ENCODE data around the gene PSMD8.

Gene PSMD8

DNA sequence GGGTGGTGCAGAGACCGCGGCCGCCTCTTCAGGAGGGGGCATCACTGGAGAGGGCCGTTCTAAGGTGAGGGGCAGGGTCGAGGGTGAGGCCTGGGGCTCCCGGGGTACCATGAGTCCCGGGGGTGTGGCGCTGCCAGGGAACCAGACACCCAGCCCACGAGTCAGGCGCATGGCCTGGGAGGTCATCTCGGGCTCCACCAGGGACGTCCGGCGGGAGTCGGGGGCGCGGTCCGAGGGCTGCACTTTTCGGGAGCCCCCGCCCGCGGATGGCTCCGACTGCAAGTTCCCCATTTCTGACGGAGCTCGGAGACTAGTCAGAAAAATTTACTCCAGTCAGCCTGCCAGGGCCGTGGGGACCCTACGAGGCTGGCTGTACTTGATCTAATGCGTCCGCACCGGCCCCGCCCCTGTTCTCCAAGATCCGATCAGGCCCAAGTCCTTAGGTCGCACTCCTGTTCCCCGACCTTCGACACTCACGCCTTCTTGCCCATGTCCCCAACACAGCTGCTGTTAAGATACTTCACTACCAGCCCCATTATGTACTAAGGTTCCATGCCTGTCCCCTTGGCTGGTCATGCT is 12.7 kb downstream of the PSMD8 start:
- no peaks in the 10 kb centered on the region for H3K9me3 ChIP-seq (ENCODE audit: control insufficient read depth, low read length)
- no peak overlapping the region for H3K27ac ChIP-seq (ENCODE audit: insufficient read depth, low read depth, low read length, poor library complexity, severe bottlenecking)
- H3K36me3 ChIP-seq (ENCODE audit: control insufficient read depth, insufficient read depth, low read length) = peaks cover 4% of the 10 kb centered on the region
- peaks cover 43% of the 10 kb centered on the region for H3K27me3 ChIP-seq (ENCODE audit: control insufficient read depth, insufficient read depth, low read length, poor library complexity, severe bottlenecking)
- peak overlapping the region; percentile 70 for H3K4me3 ChIP-seq (ENCODE audit: insufficient read depth, low read depth, low read length)
- peaks cover 2% of the 10 kb centered on the region for H3K4me1 ChIP-seq (ENCODE audit: control insufficient read depth, insufficient read depth, low read length)
- WGBS, 2 experiments = 45% methylated on average over 36 of the region's 36 CpGs

DNA sequence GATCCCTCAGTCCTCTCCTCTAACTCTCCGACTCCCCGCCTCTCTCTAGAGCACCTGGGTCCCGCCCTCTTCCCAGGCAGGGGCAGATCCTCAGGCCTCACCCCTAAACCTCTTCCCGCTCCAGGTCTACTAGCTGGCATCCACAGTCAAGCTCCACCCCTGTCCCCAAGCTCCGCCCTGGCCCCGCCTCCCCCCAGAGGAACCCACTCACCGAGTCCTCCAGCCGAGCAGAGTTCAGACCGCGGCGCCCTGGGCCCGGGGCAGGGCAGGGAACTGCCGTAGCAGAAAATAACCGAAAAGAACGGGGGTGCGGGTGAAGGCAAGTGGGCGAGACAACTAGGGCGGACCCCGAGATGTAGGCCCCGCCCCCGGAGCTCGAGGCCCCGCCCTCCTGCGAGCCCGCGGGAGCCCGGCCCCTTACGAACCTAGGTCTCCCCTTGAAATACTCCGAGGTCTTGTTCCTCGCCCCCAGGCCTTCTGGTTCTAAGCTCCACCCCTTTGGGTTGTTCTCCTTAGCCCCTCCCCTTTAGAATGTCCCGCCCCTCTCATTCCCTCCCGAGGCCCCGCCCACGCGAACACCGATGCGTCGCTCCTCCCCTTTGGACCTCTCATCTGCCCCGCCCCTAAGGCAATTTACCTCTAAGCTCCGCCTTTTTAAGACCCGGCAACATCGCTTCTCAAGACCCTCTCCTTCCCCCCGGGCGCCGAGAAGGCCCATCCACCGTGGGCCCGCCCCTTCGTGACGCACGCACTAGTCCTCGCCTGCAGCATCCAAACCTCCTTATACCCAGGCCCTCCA is 13.4 kb downstream of the PSMD8 start, which contains the start of gene GGN:
TSS of gene GGN (minus strand) at position 485 of the 799 bp plus-strand sequence. CDS start 773 bp downstream, outside the sequence.
- peak within 1 kb of the TSS; percentile 68 for H3K27ac ChIP-seq (ENCODE audit: insufficient read depth, low read depth, low read length, poor library complexity, severe bottlenecking)
- H3K36me3 ChIP-seq (ENCODE audit: control insufficient read depth, insufficient read depth, low read length) = no peaks in the 10 kb centered on the region
- H3K4me3 ChIP-seq (ENCODE audit: insufficient read depth, low read depth, low read length) = peak within 1 kb of the TSS; percentile 70
- WGBS, 2 experiments = 1% methylated on average over 51 of the region's 51 CpGs
- H3K9me3 ChIP-seq (ENCODE audit: control insufficient read depth, low read length) = no peaks in the 10 kb centered on the region
- peaks cover 2% of the 10 kb centered on the region for H3K4me1 ChIP-seq (ENCODE audit: control insufficient read depth, insufficient read depth, low read length)
- H3K27me3 ChIP-seq (ENCODE audit: control insufficient read depth, insufficient read depth, low read length, poor library complexity, severe bottlenecking) = peaks cover 43% of the 10 kb centered on the region

DNA sequence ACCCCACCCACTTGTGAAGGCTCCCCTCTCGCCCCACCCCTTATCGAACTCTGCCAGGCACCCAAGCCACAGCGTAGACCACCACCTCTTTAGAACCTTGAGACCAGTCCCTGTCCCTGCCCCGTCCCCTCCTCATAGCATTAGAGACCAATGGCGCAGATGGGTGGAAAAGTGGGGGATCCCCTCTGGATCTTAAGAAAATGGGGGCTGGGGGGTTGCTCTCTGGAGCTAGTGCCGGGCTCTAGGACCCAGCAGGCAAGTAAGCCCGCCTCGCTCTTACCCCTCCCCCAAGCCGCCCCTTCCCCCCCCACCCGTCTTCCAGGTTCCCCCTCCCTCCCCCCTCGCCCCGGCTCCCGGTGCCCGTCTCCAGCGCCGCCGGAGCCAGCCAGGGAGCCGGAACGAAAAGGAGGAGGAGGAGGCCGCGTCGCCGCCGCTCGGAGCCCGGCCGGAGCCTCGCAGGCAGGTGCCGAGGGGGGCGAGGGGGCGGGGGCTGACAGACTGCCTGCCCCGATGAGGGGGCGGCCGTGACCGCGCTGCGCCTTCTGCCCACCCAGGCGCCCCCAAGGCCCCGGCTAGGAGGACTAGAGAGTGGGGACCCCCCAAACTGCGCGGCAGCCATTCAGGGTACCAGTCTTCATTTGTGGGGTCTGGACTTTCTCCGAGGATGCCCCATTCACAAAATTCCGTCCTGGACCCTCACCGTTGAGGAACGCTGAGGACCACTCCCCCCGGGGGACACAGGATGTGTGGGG is 14.2 kb downstream of the PSMD8 start, which contains the start of gene SPRED3:
TSS of gene SPRED3 (plus strand) at position 349 of the 752 bp plus-strand sequence. CDS start 1,606 bp downstream, outside the sequence.
- peaks cover 2% of the 10 kb centered on the region for H3K4me1 ChIP-seq (ENCODE audit: control insufficient read depth, insufficient read depth, low read length)
- peak within 1 kb of the TSS; percentile 70 for H3K4me3 ChIP-seq (ENCODE audit: insufficient read depth, low read depth, low read length)
- no peaks in the 10 kb centered on the region for H3K9me3 ChIP-seq (ENCODE audit: control insufficient read depth, low read length)
- WGBS, 2 experiments = 1% methylated on average over 42 of the region's 46 CpGs
- H3K36me3 ChIP-seq (ENCODE audit: control insufficient read depth, insufficient read depth, low read length) = no peaks in the 10 kb centered on the region
- peak within 1 kb of the TSS; percentile 68 for H3K27ac ChIP-seq (ENCODE audit: insufficient read depth, low read depth, low read length, poor library complexity, severe bottlenecking)
- peaks cover 43% of the 10 kb centered on the region for H3K27me3 ChIP-seq (ENCODE audit: control insufficient read depth, insufficient read depth, low read length, poor library complexity, severe bottlenecking)

DNA sequence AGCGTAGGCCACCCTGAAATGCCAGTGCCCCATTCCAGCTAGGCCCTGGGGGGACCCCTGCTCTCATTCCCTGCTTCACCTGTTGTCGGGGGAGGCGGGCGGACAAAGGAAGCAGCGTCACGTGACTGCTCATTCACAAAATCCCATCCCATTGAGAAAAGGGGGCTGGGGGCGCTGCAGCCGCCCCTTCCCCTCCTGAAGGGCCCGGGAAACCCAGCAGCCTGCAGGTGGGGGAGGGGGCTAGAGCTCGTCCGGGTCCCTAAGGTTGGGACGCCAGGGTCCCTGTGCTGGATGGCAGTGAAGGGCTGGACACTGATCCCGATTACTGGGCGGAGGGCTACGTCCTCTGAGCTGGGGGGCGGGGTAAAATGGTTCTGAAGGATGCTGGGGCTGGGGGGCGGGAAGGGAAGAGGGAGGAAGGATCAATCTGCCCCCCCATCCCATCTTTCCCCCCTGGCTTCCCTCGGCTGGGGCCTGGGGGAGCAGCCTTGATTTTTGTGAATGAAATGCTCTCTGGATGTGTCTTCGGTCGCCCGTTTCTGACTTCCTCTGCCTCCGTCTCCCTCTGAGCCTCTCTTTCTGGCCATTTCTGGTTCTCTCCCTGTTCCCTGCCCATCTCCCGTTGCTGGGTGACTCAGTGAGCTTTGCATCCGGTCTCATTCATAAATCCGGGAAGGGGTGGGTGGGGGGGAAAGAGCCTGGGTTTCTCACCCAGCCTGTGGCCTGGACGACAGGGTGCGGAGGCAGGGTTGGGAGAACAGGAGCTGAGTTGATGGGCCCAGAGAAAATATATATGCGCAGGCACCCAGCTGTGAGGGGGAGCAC is 14.9 kb downstream of the PSMD8 start:
- H3K27me3 ChIP-seq (ENCODE audit: control insufficient read depth, insufficient read depth, low read length, poor library complexity, severe bottlenecking) = peaks cover 43% of the 10 kb centered on the region
- no peaks in the 10 kb centered on the region for H3K36me3 ChIP-seq (ENCODE audit: control insufficient read depth, insufficient read depth, low read length)
- H3K4me1 ChIP-seq (ENCODE audit: control insufficient read depth, insufficient read depth, low read length) = peaks cover 2% of the 10 kb centered on the region
- WGBS, 2 experiments = 2% methylated on average over 27 to 28 of the region's 28 CpGs
- peak overlapping the region; percentile 70 for H3K4me3 ChIP-seq (ENCODE audit: insufficient read depth, low read depth, low read length)
- no peaks in the 10 kb centered on the region for H3K9me3 ChIP-seq (ENCODE audit: control insufficient read depth, low read length)
- H3K27ac ChIP-seq (ENCODE audit: insufficient read depth, low read depth, low read length, poor library complexity, severe bottlenecking) = no peak overlapping the region

DNA sequence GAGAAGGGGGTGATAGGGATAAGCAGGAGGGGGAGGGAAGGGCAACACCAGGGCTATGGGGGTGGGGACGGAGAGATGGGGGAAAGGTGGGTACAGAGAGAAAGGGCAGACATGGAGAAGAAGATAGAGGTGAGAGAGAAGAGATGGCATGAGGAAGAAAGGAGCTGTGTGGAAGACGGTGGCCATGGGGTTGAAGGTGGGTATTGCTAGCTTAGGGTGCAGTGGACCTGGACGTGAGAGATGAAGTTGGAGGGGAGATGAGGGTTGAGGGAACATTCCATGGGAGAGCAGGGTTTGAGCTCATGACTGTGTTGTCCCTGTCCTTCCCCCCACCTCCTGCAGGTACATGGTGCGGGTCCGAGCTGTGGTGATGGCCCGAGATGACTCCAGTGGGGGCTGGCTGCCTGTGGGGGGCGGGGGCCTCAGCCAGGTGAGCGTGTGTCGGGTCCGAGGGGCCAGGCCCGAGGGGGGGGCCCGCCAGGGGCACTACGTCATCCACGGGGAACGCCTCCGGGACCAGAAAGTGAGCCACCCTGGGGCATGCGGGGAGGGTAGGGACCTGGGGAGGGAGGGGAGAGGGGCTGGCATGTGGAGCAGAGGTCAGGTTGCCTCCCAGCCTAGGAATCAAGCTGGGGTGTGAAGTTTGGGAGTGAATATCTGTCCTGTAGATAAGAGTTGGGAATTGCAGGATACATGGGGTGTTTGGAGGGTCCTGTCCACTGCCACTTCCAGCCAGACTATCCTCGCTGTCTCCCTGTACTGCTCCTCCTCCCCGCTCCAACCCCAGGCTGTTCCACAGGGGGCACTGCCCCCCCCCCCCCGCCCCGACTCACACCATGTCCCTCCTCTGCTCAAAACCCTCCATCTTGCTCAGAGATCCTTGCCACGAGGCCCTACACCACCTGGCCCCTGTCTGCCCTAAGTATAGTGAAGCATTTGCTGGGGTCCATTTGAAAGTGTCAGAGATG is 15.9 kb downstream of the PSMD8 start:
- Histone ChIP-seq H3K9me3 (ENCODE audit: control insufficient read depth, low read length) (no peaks in the 10 kb centered on the region), H3K4me3 (ENCODE audit: insufficient read depth, low read depth, low read length) (no peak overlapping the region), H3K4me1 (ENCODE audit: control insufficient read depth, insufficient read depth, low read length) (peaks cover 2% of the 10 kb centered on the region), H3K27ac (ENCODE audit: insufficient read depth, low read depth, low read length, poor library complexity, severe bottlenecking) (no peak overlapping the region), H3K36me3 (ENCODE audit: control insufficient read depth, insufficient read depth, low read length) (no peaks in the 10 kb centered on the region), H3K27me3 (ENCODE audit: control insufficient read depth, insufficient read depth, low read length, poor library complexity, severe bottlenecking) (peaks cover 50% of the 10 kb centered on the region)
- 46 to 50% methylated on average over 20 of the region's 22 CpGs for WGBS, 2 experiments

DNA sequence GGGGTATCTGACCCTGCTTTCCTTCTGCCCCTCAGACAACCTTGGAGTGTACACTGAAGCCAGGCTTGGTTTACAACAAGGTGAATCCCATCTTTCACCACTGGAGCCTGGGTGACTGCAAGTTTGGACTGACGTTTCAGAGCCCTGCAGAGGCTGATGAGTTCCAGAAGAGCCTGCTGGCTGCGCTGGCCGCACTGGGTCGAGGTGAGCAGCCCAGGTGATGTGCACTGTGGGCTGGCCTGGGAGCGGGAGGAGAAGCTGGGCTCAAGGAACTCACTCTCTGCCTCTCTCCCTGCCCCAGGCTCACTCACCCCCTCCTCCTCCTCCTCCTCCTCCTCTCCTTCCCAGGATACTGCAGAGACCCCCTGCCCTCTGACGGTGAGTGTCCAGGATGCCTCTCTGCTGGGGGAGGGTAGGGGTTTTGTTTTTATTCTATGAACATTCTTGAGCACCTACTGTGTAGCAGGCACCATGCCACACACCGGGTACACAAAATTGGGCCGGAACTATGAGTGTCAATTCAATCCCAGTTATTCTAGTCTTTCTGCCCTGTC is 17.6 kb downstream of the PSMD8 start:
- Histone ChIP-seq H3K9me3 (ENCODE audit: control insufficient read depth, low read length) (no peaks in the 10 kb centered on the region), H3K4me3 (ENCODE audit: insufficient read depth, low read depth, low read length) (no peak overlapping the region), H3K27ac (ENCODE audit: insufficient read depth, low read depth, low read length, poor library complexity, severe bottlenecking) (no peak overlapping the region), H3K36me3 (ENCODE audit: control insufficient read depth, insufficient read depth, low read length) (no peaks in the 10 kb centered on the region), H3K27me3 (ENCODE audit: control insufficient read depth, insufficient read depth, low read length, poor library complexity, severe bottlenecking) (peaks cover 49% of the 10 kb centered on the region), H3K4me1 (ENCODE audit: control insufficient read depth, insufficient read depth, low read length) (peaks cover 2% of the 10 kb centered on the region)
- 55 to 63% methylated on average over 7 to 8 of the region's 8 CpGs for WGBS, 2 experiments

DNA sequence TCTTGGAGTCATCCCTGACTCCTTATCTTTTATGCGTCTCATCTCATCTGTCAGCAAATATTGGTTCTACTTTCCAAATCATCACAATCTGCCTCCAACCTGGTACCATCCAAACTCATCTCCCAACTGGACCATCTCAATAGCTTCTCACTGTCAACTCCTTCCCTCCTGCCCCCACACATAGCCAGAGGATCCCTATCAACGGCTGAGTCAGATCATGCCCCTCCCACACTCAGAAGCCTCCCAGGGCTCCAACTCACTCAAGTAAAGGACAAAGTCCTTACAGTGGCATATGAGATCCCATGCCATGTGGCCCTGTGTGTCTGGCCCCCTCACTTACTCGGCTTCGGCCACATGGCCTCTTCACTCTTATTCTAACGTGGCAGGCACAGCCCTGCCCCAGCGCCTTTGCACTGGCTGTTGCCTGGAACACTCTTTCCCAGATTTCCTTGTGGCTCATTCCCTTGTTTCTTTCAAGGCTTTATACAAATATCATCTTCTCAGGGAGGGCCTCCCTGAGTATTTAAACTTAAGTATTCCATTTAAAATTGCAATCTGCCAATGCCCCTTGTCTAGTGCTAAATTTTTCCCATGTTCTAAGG is 18.4 kb downstream of the PSMD8 start:
- Histone ChIP-seq H3K27me3 (ENCODE audit: control insufficient read depth, insufficient read depth, low read length, poor library complexity, severe bottlenecking) (peaks cover 50% of the 10 kb centered on the region), H3K4me1 (ENCODE audit: control insufficient read depth, insufficient read depth, low read length) (peaks cover 2% of the 10 kb centered on the region), H3K27ac (ENCODE audit: insufficient read depth, low read depth, low read length, poor library complexity, severe bottlenecking) (no peak overlapping the region), H3K9me3 (ENCODE audit: control insufficient read depth, low read length) (no peaks in the 10 kb centered on the region), H3K36me3 (ENCODE audit: control insufficient read depth, insufficient read depth, low read length) (no peaks in the 10 kb centered on the region), H3K4me3 (ENCODE audit: insufficient read depth, low read depth, low read length) (no peak overlapping the region)
- WGBS, 2 experiments = 88 to 89% methylated on average over 6 of the region's 6 CpGs

DNA sequence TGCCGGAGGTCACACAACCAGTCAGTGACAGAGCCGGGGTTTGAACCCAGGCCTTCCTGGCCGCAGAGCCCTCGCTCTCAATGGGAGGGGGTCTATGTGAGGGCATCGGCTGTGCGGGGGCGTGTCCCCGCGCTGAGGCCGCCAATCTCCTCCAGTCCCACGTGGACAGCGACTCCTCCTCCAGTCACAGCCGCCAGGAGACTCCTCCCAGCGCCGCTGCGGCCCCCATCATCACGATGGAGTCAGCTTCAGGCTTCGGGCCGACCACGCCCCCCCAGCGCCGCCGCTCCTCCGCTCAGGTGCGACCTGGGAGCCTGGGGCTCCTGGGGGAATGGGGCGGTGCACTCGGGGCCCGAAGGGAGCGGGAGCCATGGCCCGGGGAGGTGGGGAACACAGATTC is 20.1 kb downstream of the PSMD8 start:
- Histone ChIP-seq H3K9me3 (ENCODE audit: control insufficient read depth, low read length) (no peaks in the 10 kb centered on the region), H3K27me3 (ENCODE audit: control insufficient read depth, insufficient read depth, low read length, poor library complexity, severe bottlenecking) (peaks cover 53% of the 10 kb centered on the region), H3K36me3 (ENCODE audit: control insufficient read depth, insufficient read depth, low read length) (no peaks in the 10 kb centered on the region), H3K27ac (ENCODE audit: insufficient read depth, low read depth, low read length, poor library complexity, severe bottlenecking) (no peak overlapping the region), H3K4me3 (ENCODE audit: insufficient read depth, low read depth, low read length) (no peak overlapping the region), H3K4me1 (ENCODE audit: control insufficient read depth, insufficient read depth, low read length) (peaks cover 2% of the 10 kb centered on the region)
- 66 to 69% methylated on average over 30 of the region's 30 CpGs for WGBS, 2 experiments

All from ectodermal cell (in vitro differentiated cells).